HG03139 (cell line): Measurements from ENCODE around the gene DLGAP1.

Experiments used
- ATAC-seq: cut with Tn5 transposase; IDR thresholded peaks from one replicate; pipeline ENCODE4 v1.9.1; 2021; ENCODE audit not compliant: unreplicated experiment

DLGAP1 gene

DNA sequence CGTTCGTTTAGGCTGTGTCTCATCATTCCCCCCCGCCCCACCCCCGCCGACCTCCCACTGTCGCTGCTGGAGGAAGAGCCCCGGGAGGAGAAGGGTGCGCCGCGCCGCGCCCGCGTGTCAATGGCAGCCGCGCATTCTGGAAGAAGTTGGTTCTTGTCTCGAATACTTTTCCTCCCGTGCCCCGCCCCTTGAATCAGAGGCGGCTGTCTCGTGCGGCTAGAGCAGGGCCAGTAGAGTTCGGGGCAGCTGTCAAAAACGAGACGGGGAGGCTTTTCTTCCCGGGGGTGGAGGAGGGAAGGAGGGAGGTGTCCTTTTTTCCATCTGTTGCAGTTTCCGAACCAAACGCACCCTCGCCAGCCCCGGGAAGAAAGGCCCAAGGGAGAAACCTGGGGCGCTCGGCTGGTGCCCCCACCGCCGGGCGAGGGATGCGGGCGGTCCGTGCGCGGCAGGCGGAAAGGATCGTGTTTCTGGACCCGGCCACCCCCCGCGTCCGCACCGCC is 1005.5 kb downstream of the DLGAP1 start:
- ATAC-seq: peak; percentile 9

DNA sequence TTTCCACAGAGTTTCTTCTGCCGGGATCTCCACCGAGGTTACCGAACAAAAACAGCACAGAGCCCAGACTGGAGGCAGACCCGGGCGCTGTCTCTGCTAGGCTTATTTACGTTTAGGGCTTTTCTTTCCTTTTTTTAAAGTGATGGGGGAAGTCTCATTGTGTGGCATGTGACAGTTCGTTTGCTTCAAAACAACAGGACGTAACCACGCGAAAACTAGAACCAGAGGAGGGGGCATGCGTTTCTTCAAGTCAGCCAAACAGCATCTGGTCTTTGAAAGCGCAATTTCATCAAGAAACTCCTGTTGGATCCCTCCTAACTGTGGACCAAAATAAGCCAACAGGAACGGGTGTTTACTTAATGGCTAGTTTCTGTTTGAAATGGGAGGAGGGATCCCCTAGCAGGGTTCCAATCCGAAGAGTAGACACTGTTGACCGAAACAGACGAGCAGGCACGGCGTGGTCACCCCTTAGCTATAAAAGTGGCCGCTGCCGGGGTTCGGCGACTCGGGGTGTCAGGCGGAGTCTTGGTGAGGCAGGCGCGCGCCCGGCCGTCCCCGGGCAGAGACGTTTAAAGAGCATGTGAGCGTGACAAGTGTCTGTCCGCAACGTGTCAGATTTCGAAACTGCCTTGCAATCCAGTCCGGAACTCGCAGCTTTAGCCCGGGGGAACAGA is 1006.1 kb downstream of the DLGAP1 start:
- ATAC-seq: peak; percentile 44

DNA sequence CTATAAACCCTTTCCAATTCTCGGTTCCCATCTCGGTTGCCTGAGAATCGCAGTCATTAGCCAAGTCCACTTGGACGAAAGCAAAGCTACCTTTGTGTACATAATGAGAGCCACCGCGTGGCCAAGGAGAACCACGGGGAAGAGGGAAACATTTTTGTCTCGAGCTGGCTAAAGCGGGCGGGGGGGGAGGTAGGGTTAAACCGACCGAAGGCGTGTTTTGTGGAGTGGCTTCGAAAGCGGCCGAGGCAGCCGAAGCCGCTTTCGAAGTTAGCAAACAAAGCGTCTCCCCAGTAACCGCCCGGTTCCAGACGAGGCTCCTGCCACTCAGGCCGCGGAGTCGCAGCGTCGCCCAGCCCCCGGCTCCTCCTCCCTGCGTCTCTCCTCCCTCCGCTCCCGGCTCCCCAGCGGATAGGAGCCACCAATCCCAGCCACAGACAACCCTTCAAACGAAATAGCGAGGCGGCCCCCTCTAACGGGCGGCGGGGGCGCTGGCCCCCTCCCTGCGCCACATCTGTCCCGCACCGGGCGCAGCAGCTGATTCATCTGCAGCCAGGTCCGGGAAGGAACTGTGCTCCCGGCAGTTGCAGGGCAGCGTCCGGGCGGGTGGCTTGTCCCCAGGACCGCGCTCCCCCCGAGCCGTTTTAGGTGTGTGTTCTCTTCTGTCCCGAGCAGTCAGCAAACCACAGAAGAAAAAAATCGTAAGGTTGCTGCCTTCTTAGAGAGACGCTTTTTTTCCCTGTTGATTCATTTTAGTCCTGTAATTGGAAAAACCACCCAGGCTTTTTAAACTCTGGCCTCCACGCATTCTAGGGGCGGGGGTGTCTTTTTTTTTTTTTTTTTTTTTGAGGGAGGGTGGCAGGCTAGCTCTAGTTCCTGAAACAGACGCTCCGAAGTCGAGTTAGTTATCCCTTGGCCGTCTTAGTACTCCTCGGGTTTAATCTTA is 1006.9 kb downstream of the DLGAP1 start:
- ATAC-seq: peak; percentile 61

DNA sequence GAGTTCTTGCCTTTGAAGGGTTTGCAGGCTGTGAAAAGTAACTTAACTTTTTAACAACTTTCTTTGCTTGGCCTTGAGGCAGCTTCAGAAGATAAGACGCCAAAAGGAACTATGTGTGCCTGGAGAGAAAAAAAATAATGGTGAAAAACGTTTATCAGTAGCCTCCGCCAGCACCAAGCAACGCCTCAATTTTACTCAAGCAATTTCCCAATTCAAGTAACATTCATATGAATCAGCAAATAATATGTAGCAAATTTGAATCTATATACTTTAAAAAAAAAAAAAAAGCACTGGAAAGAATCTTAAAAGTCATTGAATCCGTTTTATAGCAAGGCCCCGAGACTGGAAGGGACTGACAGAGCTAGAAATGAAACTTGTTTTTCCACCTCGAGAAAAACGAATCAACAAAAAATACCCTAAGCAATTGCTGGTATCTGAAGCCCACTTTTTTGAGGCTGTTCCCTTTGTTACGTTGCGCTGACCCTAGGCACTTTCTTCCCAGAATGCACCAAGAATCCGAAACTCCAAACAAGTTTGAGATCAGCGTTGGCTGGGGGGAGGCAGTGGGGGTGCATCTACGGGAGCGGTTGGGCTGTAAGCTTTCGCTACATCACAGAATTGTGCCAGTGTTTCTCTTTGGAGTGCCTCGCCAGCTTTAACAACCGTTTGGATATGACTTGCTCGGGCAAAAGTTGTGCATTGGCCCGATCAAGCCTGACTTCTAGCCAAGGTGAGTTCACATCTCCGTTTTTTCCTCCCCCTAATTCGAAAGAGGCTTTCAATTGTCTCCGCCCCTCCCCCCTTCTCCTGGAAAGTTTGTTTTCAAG is 1007.8 kb downstream of the DLGAP1 start:
- ATAC-seq: no peak
